HepG2 (cell line): ENCODE results near the gene NFATC4. TPM values are rescaled to one million over a fixed set of nuclear protein-coding genes. Genes with fewer than 3 reads are reported as not detected.

ENCODE experiments used
- DMAP1 ChIP-seq: IDR thresholded peaks from 2 replicates; pipeline ENCODE4 v1.6.1; 2016
- HNRNPLL ChIP-seq: fragments of 200-400 bp; formaldehyde crosslinking; IDR thresholded peaks from 2 replicates; pipeline ENCODE4 v1.6.1; 2017; ENCODE audit warnings: mild to moderate bottlenecking, low read depth, low read length; ENCODE audit not compliant: poor library complexity, severe bottlenecking
- ISX ChIP-seq: sonication (generic); formaldehyde crosslinking; conservative IDR thresholded peaks from 2 replicates; pipeline ENCODE4 v1.5.0; 2020; ENCODE audit warnings: missing genetic modification reagents
- KDM1A ChIP-seq: IDR thresholded peaks from 2 replicates; pipeline ENCODE4 v1.6.1; 2016; ENCODE audit warnings: missing compliant biosample characterization
- PHF8 ChIP-seq: sonication (generic); formaldehyde crosslinking; IDR thresholded peaks from 2 replicates; pipeline ENCODE4 v1.5.0; 2020; ENCODE audit warnings: missing genetic modification reagents
- RARG ChIP-seq: sonication (generic); formaldehyde crosslinking; IDR thresholded peaks from 2 replicates; pipeline ENCODE4 v1.4.0; 2020; ENCODE audit warnings: low read depth, mild to moderate bottlenecking, missing genetic modification reagents
- REXO4 ChIP-seq: sonication (generic); formaldehyde crosslinking; IDR thresholded peaks from 2 replicates; pipeline ENCODE4 v1.8.0; 2022; ENCODE audit warnings: missing genetic modification reagents, mild to moderate bottlenecking, borderline replicate concordance
- SALL2 ChIP-seq: sonication (generic); formaldehyde crosslinking; IDR thresholded peaks from 2 replicates; pipeline ENCODE4 v1.8.1; 2023; ENCODE audit warnings: mild to moderate bottlenecking, missing genetic modification reagents, inconsistent platforms
- SRY ChIP-seq: sonication (generic); formaldehyde crosslinking; IDR thresholded peaks from 2 replicates; pipeline ENCODE4 v1.8.0; 2022; ENCODE audit warnings: mild to moderate bottlenecking, missing genetic modification reagents
- U2AF1 ChIP-seq: fragments of 200-400 bp; formaldehyde crosslinking; optimal IDR thresholded peaks from 2 replicates; pipeline ENCODE3; 2017; ENCODE audit warnings: mild to moderate bottlenecking, low read depth, low read length
- ZNF614 ChIP-seq: IDR thresholded peaks from 2 replicates; pipeline ENCODE4 v1.6.1; 2018; ENCODE audit warnings: missing biosample characterization, missing genetic modification reagents, inconsistent platforms, borderline replicate concordance
- ZNF629 ChIP-seq: sonication (generic); formaldehyde crosslinking; conservative IDR thresholded peaks from 2 replicates; pipeline ENCODE4 v1.5.0; 2020; ENCODE audit warnings: missing genetic modification reagents
- ZNF670 ChIP-seq: sonication (generic); formaldehyde crosslinking; IDR thresholded peaks from 2 replicates; pipeline ENCODE4 v1.8.0; 2022; ENCODE audit warnings: mild to moderate bottlenecking, missing genetic modification reagents, borderline replicate concordance
- ZNF746 ChIP-seq: sonication (generic); formaldehyde crosslinking; IDR thresholded peaks from 2 replicates; pipeline ENCODE4 v1.8.0; 2022; ENCODE audit warnings: mild to moderate bottlenecking, missing genetic modification reagents
- polyA plus RNA-seq, 8 experiments: library from polyadenylated mRNA; depleted of rRNA in 3 of 8; stranded (reverse) in 7 of 8; unstranded in 1 of 8; fragments of >200 nt; fragmentation: Illumina TruSeq in 4 of 8; extraction: Trizol in 4 of 8; gene quantifications; 2 replicates each; pipeline versions ENCODE4 v1.2.1 to v1.2.3, GENCODE V29; 2011 to 2016; ENCODE audit warnings: low read depth in 4 of 8, missing spikeins in 1 of 8, mixed read lengths in 1 of 8; ENCODE audit not compliant: insufficient read depth in 1 of 8
- total RNA-seq, 5 experiments: library from RNA; depleted of rRNA; stranded (reverse); fragments of >200 nt; fragmentation: Illumina TruSeq; extraction: Trizol; gene quantifications; 2 replicates each; pipeline ENCODE4 v1.2.3, GENCODE V29; 2016; ENCODE audit warnings: low read depth in 1 of 5
- TF ChIP-seq, protein P1 (sequence below): sonication (generic); formaldehyde crosslinking; IDR thresholded peaks from 2 replicates; pipeline ENCODE4 v1.4.0; 2020; ENCODE audit warnings: missing genetic modification reagents, borderline replicate concordance
- TF ChIP-seq, protein P2 (sequence below): sonication (generic); formaldehyde crosslinking; IDR thresholded peaks from 2 replicates; pipeline ENCODE4 v1.4.0; 2020; ENCODE audit warnings: mild to moderate bottlenecking, missing genetic modification reagents
- TF ChIP-seq, protein P3 (sequence below): sonication (generic); formaldehyde crosslinking; IDR thresholded peaks from 2 replicates; pipeline ENCODE4 v1.9.0; 2021; ENCODE audit warnings: missing genetic modification reagents, borderline replicate concordance
- TF ChIP-seq, protein P4 (sequence below): sonication (generic); formaldehyde crosslinking; IDR thresholded peaks from 2 replicates; pipeline ENCODE4 v1.5.0; 2020; ENCODE audit warnings: mild to moderate bottlenecking, missing genetic modification reagents, borderline replicate concordance
- TF ChIP-seq, protein P5 (sequence below), 2 experiments: sonication (generic) in 1 of 2; formaldehyde crosslinking in 1 of 2; IDR thresholded peaks; 2 replicates each; pipeline versions ENCODE4 v1.4.0 to v1.6.1; 2018 to 2020; ENCODE audit warnings: missing genetic modification reagents in 2 of 2, borderline replicate concordance in 1 of 2, low read depth in 1 of 2, mild to moderate bottlenecking in 1 of 2, missing biosample characterization in 1 of 2

NFATC4 gene
- total and polyA plus RNA-seq, 2 of the 13 experiments (the other 11 are each of a cell fraction or from before 2014, with no cell fraction given), result 0.04 to 0.15 TPM

DNA sequence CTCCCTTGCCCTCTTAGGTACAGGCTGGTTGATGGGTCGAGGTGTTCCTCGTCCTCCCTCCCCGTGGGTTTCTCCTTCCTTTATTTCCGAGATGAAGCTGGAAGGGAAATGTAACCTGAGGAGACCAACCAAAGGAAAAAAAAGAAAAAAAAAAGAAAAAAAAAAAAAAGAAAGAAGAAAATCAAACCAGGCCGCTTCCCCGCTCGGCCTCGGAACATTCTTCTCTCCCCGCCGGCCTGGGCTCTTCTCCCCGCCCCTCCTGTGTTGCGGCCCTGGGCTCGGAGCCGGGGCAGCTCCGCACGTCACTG is 1.6 kb upstream of the NFATC4 start (continued):
- TF ChIP-seq, protein P1, sequence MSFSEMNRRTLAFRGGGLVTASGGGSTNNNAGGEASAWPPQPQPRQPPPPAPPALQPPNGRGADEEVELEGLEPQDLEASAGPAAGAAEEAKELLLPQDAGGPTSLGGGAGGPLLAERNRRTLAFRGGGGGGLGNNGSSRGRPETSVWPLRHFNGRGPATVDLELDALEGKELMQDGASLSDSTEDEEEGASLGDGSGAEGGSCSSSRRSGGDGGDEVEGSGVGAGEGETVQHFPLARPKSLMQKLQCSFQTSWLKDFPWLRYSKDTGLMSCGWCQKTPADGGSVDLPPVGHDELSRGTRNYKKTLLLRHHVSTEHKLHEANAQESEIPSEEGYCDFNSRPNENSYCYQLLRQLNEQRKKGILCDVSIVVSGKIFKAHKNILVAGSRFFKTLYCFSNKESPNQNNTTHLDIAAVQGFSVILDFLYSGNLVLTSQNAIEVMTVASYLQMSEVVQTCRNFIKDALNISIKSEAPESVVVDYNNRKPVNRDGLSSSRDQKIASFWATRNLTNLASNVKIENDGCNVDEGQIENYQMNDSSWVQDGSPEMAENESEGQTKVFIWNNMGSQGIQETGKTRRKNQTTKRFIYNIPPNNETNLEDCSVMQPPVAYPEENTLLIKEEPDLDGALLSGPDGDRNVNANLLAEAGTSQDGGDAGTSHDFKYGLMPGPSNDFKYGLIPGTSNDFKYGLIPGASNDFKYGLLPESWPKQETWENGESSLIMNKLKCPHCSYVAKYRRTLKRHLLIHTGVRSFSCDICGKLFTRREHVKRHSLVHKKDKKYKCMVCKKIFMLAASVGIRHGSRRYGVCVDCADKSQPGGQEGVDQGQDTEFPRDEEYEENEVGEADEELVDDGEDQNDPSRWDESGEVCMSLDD (CRISPR knock-in tag), result no peak
- TF ChIP-seq KDM1A (CRISPR knock-in tag) (no peak), RARG (no peak), ZNF670 (CRISPR knock-in tag) (no peak), DMAP1 (CRISPR knock-in tag) (0 out of 2 replicates have a peak, but pooled peaks have one; percentile 2), REXO4 (CRISPR knock-in tag) (no peak), HNRNPLL (peak; percentile 48), PHF8 (CRISPR knock-in tag) (no peak), ZNF629 (CRISPR knock-in tag) (peak; percentile 66), SALL2 (CRISPR knock-in tag) (no peak), SRY (no peak), ZNF746 (CRISPR knock-in tag) (no peak), ISX (CRISPR knock-in tag) (no peak), U2AF1 (no peak), ZNF614 (CRISPR knock-in tag) (no peak)
- TF ChIP-seq, protein P2, sequence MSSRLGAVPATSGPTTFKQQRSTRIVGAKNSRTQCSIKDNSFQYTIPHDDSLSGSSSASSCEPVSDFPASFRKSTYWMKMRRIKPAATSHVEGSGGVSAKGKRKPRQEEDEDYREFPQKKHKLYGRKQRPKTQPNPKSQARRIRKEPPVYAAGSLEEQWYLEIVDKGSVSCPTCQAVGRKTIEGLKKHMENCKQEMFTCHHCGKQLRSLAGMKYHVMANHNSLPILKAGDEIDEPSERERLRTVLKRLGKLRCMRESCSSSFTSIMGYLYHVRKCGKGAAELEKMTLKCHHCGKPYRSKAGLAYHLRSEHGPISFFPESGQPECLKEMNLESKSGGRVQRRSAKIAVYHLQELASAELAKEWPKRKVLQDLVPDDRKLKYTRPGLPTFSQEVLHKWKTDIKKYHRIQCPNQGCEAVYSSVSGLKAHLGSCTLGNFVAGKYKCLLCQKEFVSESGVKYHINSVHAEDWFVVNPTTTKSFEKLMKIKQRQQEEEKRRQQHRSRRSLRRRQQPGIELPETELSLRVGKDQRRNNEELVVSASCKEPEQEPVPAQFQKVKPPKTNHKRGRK (CRISPR knock-in tag), result peak; percentile 47; the same call in 1 of the 2 replicates
- TF ChIP-seq, protein P3, sequence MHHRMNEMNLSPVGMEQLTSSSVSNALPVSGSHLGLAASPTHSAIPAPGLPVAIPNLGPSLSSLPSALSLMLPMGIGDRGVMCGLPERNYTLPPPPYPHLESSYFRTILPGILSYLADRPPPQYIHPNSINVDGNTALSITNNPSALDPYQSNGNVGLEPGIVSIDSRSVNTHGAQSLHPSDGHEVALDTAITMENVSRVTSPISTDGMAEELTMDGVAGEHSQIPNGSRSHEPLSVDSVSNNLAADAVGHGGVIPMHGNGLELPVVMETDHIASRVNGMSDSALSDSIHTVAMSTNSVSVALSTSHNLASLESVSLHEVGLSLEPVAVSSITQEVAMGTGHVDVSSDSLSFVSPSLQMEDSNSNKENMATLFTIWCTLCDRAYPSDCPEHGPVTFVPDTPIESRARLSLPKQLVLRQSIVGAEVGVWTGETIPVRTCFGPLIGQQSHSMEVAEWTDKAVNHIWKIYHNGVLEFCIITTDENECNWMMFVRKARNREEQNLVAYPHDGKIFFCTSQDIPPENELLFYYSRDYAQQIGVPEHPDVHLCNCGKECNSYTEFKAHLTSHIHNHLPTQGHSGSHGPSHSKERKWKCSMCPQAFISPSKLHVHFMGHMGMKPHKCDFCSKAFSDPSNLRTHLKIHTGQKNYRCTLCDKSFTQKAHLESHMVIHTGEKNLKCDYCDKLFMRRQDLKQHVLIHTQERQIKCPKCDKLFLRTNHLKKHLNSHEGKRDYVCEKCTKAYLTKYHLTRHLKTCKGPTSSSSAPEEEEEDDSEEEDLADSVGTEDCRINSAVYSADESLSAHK (CRISPR knock-in tag), result no peak
- TF ChIP-seq, protein P4, sequence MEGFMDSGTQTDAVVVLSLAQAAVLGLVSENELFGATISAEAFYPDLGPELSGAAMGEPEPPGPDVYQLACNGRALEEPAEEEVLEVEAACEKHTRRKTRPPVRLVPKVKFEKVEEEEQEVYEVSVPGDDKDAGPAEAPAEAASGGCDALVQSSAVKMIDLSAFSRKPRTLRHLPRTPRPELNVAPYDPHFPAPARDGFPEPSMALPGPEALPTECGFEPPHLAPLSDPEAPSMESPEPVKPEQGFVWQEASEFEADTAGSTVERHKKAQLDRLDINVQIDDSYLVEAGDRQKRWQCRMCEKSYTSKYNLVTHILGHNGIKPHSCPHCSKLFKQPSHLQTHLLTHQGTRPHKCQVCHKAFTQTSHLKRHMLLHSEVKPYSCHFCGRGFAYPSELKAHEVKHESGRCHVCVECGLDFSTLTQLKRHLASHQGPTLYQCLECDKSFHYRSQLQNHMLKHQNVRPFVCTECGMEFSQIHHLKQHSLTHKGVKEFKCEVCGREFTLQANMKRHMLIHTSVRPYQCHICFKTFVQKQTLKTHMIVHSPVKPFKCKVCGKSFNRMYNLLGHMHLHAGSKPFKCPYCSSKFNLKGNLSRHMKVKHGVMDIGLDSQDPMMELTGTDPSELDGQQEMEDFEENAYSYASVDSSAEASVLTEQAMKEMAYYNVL (CRISPR knock-in tag), result no peak
- TF ChIP-seq, protein P5, sequence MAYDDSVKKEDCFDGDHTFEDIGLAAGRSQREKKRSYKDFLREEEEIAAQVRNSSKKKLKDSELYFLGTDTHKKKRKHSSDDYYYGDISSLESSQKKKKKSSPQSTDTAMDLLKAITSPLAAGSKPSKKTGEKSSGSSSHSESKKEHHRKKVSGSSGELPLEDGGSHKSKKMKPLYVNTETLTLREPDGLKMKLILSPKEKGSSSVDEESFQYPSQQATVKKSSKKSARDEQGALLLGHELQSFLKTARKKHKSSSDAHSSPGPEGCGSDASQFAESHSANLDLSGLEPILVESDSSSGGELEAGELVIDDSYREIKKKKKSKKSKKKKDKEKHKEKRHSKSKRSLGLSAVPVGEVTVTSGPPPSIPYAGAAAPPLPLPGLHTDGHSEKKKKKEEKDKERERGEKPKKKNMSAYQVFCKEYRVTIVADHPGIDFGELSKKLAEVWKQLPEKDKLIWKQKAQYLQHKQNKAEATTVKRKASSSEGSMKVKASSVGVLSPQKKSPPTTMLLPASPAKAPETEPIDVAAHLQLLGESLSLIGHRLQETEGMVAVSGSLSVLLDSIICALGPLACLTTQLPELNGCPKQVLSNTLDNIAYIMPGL (CRISPR knock-in tag; IDR thresholded peaks at IDR 0.05; ENCODE audit: borderline replicate concordance in 1 of 2, low read depth in 1 of 2), result no peak
